ENCODE data around the gene LRRC45. TPM values are rescaled to one million over a fixed set of nuclear protein-coding genes. Genes with fewer than 3 reads are reported as not detected.
A peak's percentile ranks its signal among the peaks of the same experiment; 100 is the strongest.

Gene LRRC45
- total and polyA plus RNA-seq, 4 donors: 3.1 to 20.1 (median 7.1) TPM

DNA sequence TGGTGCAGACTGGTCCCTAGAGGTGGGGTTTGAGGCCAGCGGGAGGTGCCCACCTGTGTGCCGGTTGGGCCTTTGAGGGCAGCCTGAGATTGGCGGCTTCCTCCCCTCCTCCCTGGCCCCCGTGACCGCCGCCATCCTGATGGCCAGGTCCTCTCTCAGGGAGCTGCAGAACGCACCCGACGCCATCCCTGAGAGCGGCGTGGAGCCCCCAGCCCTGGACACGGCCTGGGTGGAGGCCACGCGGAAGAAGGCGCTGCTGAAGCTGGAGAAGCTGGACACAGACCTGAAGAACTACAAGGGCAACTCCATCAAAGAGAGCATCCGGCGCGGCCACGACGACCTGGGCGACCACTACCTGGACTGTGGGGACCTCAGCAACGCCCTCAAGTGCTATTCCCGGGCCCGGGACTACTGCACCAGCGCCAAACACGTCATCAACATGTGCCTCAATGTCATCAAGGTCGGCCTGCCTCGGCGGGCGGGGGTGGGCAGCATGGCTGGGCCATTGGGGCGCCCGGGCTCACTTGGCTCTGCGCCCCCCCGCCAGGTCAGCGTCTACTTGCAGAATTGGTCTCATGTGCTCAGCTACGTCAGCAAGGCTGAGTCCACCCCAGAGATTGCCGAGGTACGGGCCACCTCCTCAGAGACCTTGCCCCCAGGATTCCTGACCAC lies 31.4 kb downstream of the LRRC45 start:
- H3K27ac ChIP-seq (ENCODE audit: low read depth in 1 of 2, low read length in 2 of 2): no peak overlapping the region
- intact Hi-C loops (cut with DNase I): no loop called here
- ATAC-seq (ENCODE audit: low FRiP score): no peak
- H3K36me3 ChIP-seq (ENCODE audit: control insufficient read depth in 1 of 2, insufficient read depth in 2 of 2, low read length in 1 of 2): peaks cover 0 to 2% of the 10 kb centered on the region in 2 donors
- DNase-seq: peak in 1 of 2 donors; percentile 44
- no peaks in the 10 kb centered on the region for H3K27me3 ChIP-seq (ENCODE audit: control insufficient read depth in 1 of 2, insufficient read depth in 2 of 2, low read length in 1 of 2)
- H3K4me3 ChIP-seq (ENCODE audit: low read length in 2 of 2): no peak overlapping the region
- WGBS, 2 donors: 89 to 91% methylated on average over 35 to 38 of the region's 38 CpGs
- H3K9me3 ChIP-seq (ENCODE audit: control insufficient read depth, low read length): no peaks in the 10 kb centered on the region
- no peaks in the 10 kb centered on the region for H3K4me1 ChIP-seq (ENCODE audit: control insufficient read depth in 1 of 2, insufficient read depth in 2 of 2, low read length in 2 of 2)

DNA sequence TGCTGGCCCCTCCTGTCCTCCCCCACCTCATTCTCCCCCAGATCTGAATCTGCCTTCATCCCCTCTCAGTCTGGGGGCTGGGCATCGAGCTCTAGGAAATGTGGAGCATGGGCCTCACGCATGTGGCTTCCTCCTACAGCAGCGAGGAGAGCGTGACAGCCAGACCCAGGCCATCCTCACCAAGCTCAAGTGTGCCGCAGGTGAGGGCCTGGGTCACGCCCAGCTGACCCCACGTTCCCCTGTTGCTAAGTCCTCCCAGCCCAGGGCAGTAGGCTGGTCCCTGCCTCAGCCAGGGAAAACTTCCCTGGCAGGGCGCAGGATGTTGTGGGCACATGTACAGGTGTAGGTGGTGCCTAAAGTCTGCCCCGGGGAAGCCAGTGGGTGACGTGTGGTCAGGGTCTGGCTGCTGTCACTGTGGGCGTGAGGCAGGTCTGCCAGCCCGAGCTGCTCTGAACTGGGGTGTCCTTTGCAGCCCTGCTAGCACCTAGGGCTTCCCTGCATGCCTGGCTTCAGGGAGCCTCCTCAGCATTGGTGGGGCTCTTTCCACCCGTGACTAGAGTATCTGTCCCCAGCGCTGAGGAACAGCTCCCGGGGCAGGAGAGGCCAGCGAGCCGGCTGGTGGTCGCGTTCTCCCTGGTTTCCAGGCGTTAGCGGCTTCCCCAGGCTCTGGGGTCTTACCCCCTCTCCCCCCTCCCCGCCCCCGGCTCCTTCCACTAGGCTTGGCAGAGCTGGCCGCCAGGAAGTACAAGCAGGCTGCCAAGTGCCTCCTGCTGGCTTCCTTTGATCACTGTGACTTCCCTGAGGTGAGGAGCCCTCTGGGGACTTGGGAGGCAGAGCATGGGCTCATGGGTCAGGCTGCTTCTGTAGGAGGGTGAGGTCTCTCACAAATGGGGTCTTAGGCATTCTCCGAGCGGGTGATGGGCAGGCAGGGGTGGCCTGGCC lies 32.2 kb downstream of the LRRC45 start:
- Histone ChIP-seq H3K4me3 (ENCODE audit: low read length in 2 of 2) (no peak overlapping the region), H3K27me3 (ENCODE audit: control insufficient read depth in 1 of 2, insufficient read depth in 2 of 2, low read length in 1 of 2) (no peaks in the 10 kb centered on the region), H3K36me3 (ENCODE audit: control insufficient read depth in 1 of 2, insufficient read depth in 2 of 2, low read length in 1 of 2) (peaks cover 0 to 4% of the 10 kb centered on the region in 2 donors), H3K4me1 (ENCODE audit: control insufficient read depth in 1 of 2, insufficient read depth in 2 of 2, low read length in 2 of 2) (no peaks in the 10 kb centered on the region), H3K27ac (ENCODE audit: low read depth in 1 of 2, low read length in 2 of 2) (no peak overlapping the region), H3K9me3 (ENCODE audit: control insufficient read depth, low read length) (no peaks in the 10 kb centered on the region)
- ATAC-seq (ENCODE audit: low FRiP score) (no peak), DNase-seq (no peak)
- intact Hi-C loops (cut with DNase I): no loop called here
- 79 to 81% methylated on average over 26 of the region's 26 CpGs for whole genome bisulfite sequencing, 2 donors

DNA sequence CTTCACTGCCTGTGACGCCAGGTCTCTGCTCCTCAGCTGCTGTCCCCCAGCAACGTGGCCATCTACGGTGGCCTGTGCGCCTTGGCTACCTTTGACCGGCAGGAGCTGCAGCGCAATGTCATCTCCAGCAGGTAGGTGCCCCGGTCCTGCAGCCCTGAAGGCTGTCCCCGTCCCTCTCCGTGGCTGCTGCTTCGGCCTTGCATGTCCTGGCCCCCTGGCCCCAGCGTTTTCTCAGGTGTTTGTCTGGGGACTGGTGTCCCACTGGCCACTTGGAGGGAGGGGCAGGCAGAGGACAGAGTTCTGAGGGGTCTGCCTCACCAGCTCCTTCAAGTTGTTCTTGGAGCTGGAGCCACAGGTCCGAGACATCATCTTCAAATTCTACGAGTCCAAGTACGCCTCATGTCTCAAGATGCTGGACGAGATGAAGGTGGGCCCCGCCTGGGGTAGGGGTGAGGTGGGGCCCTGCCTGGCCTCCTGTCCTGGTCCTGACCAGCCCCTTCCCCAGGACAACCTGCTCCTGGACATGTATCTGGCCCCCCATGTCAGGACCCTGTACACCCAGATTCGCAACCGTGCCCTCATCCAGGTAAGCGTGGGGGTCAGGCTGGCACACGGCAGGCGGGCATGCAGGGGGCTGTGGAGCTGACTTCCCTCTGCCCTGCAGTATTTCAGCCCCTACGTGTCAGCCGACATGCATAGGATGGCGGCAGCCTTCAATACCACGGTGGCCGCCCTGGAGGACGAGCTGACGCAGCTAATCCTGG lies 33.0 kb downstream of the LRRC45 start:
- WGBS, 2 donors: 86 to 87% methylated on average over 28 of the region's 28 CpGs
- Histone ChIP-seq H3K27me3 (ENCODE audit: control insufficient read depth in 1 of 2, insufficient read depth in 2 of 2, low read length in 1 of 2) (no peaks in the 10 kb centered on the region), H3K4me3 (ENCODE audit: low read length in 2 of 2) (no peak overlapping the region), H3K4me1 (ENCODE audit: control insufficient read depth in 1 of 2, insufficient read depth in 2 of 2, low read length in 2 of 2) (no peaks in the 10 kb centered on the region), H3K9me3 (ENCODE audit: control insufficient read depth, low read length) (no peaks in the 10 kb centered on the region), H3K27ac (ENCODE audit: low read depth in 1 of 2, low read length in 2 of 2) (no peak overlapping the region), H3K36me3 (ENCODE audit: control insufficient read depth in 1 of 2, insufficient read depth in 2 of 2, low read length in 1 of 2) (peaks cover 0 to 7% of the 10 kb centered on the region in 2 donors)
- DNase-seq: no peak
- ATAC-seq (ENCODE audit: low FRiP score): no peak
- intact Hi-C loops (cut with DNase I): no loop called here

DNA sequence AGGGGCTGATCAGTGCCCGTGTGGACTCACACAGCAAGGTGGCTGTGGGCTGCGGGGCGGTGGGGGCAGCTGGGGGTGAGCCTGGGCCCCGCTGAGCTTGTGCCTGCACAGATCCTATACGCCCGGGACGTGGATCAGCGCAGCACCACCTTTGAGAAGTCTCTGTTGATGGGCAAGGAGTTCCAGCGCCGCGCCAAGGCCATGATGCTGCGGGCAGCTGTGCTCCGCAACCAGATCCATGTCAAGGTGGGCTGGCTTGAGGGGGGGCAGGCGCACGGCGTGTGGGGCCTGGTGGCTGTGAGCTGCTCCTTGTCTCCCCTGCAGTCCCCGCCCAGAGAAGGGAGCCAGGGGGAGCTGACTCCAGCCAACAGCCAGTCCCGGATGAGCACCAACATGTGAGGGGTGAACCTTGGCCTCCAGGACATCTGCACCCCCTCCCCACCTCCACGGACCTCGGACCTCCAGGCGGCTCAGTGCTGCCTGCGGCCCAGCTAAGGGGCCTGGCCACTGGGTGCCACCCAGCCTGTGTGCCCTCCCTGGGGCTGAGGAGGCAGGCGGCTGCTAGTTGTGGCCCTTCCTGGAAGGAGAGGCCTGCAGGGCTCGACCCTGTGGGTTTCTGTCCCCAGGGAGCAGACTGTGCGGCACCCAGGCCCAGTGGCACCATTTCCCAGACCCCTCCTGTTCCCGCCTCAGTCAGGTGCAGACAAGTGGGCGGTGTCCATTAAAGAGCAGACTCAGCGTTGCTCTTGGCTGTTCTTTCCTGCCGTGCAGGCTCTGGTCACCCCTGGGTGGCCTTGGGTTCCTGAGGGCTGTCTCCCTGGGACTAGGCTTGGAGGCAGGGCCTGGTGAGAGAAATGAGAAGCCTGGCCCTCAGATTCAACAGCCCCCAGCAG lies 33.9 kb downstream of the LRRC45 start:
- Histone ChIP-seq H3K36me3 (ENCODE audit: control insufficient read depth in 1 of 2, insufficient read depth in 2 of 2, low read length in 1 of 2) (peaks cover 0 to 8% of the 10 kb centered on the region in 2 donors), H3K27ac (ENCODE audit: low read depth in 1 of 2, low read length in 2 of 2) (no peak overlapping the region), H3K4me1 (ENCODE audit: control insufficient read depth in 1 of 2, insufficient read depth in 2 of 2, low read length in 2 of 2) (no peaks in the 10 kb centered on the region), H3K27me3 (ENCODE audit: control insufficient read depth in 1 of 2, insufficient read depth in 2 of 2, low read length in 1 of 2) (no peaks in the 10 kb centered on the region), H3K4me3 (ENCODE audit: low read length in 2 of 2) (no peak overlapping the region), H3K9me3 (ENCODE audit: control insufficient read depth, low read length) (no peaks in the 10 kb centered on the region)
- 76 to 78% methylated on average over 26 to 29 of the region's 29 CpGs for WGBS, 2 donors
- ATAC-seq (ENCODE audit: low FRiP score) (no peak), DNase-seq (no peak)
- intact Hi-C loops (cut with DNase I): no loop called here

DNA sequence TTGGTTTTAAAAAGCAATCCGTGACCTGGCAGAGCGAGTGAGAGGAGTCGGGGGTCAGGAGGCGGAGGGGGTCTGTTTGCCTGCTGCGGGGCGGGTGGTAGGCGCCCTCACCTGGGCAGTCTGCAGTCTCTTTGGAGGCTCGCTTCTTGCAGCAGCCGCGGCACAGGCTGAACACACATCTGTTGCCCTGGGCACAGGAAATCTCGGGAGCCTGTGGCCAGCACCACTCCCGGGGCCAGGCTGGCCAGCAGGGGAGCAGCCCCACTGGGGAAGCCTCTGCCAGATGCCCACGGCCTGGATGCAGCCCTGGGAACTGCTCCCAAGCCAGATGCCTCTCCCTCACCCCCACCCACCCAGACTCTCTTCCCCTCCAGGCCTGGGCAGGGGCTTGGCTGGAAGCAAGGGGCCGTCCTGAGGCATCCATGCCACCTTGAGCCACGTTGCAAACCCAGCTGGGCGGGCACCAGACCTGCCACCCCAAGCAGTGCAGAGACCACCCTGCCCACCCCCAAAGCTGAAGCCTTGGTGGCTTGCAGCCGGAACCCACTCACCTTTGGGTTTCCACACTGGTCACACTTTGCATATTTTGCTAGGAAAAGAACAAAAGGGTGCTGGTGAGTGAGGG lies 35.2 kb downstream of the LRRC45 start:
- Histone ChIP-seq H3K4me1 (ENCODE audit: control insufficient read depth in 1 of 2, insufficient read depth in 2 of 2, low read length in 2 of 2) (no peaks in the 10 kb centered on the region), H3K4me3 (ENCODE audit: low read length in 2 of 2) (no peak overlapping the region), H3K27ac (ENCODE audit: low read depth in 1 of 2, low read length in 2 of 2) (no peak overlapping the region), H3K36me3 (ENCODE audit: control insufficient read depth in 1 of 2, insufficient read depth in 2 of 2, low read length in 1 of 2) (peaks cover 0 to 8% of the 10 kb centered on the region in 2 donors), H3K27me3 (ENCODE audit: control insufficient read depth in 1 of 2, insufficient read depth in 2 of 2, low read length in 1 of 2) (no peaks in the 10 kb centered on the region), H3K9me3 (ENCODE audit: control insufficient read depth, low read length) (no peaks in the 10 kb centered on the region)
- ATAC-seq (ENCODE audit: low FRiP score) (no peak), DNase-seq (no peak)
- intact Hi-C loops (cut with DNase I): no loop called here
- 68 to 74% methylated on average over 16 to 17 of the region's 17 CpGs for WGBS, 2 donors

DNA sequence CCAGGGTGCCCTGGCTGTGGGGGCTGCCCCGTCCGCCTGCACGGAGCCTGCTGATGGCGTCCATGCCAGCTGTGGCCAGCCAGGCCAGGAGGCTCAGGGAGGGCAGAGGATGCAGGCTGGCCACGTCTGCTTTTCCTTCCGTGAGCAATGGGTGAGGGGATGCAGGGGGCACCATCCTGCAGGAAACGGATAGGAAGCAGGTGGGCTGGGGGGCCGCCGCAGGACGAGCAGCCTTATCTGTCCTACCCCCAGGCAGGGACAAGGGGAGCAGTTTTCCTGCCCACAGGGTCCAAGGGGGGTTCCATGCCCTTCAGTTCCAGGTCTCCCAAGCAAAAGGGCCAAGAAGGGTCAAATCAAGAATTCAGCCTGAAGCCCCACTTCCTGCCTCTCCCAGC lies 35.7 kb downstream of the LRRC45 start:
- H3K36me3 ChIP-seq (ENCODE audit: control insufficient read depth in 1 of 2, insufficient read depth in 2 of 2, low read length in 1 of 2): peaks cover 0 to 8% of the 10 kb centered on the region in 2 donors
- DNase-seq (no peak), ATAC-seq (ENCODE audit: low FRiP score) (no peak)
- intact Hi-C loops (cut with DNase I): no loop called here
- no peaks in the 10 kb centered on the region for H3K9me3 ChIP-seq (ENCODE audit: control insufficient read depth, low read length)
- H3K4me3 ChIP-seq (ENCODE audit: low read length in 2 of 2): no peak overlapping the region
- no peak overlapping the region for H3K27ac ChIP-seq (ENCODE audit: low read depth in 1 of 2, low read length in 2 of 2)
- no peaks in the 10 kb centered on the region for H3K27me3 ChIP-seq (ENCODE audit: control insufficient read depth in 1 of 2, insufficient read depth in 2 of 2, low read length in 1 of 2)
- 68 to 69% methylated on average over 10 of the region's 10 CpGs for WGBS, 2 donors
- H3K4me1 ChIP-seq (ENCODE audit: control insufficient read depth in 1 of 2, insufficient read depth in 2 of 2, low read length in 2 of 2): no peaks in the 10 kb centered on the region

DNA sequence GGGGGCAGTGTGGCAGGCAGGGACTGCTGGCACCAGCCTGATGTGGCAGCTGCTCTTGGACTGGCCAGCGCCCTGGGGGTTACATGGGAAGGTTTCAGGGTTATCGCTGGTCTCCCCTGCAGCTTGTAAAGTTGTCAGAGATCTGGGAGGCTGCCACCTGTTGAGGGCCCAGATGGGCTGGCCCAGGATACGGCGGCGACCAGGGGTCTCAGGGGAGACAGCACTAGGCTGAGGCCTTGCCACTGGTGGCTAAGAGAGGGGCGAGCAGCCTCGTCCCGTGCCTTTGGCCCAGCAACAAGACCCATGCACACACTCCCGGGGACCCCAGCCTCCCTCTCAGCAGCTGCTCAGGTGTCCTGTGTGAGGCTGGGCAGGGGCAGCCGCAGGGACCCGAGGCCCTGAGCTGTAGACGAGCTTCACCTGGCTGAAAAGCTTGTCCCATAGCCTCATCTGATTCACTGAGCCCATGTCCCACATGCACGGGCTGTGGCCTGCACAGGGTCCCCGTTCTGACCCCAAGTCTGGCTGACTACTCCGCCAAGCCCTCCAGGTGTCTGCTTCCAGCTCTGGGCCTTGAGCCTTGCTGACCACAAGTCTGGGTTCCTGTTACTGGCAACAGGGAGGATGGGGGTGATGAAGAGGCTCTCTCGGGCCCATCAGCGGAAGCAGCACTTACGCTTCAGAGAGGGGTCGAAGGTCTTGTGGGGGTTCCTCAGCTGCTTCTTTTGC lies 36.3 kb downstream of the LRRC45 start:
- H3K9me3 ChIP-seq (ENCODE audit: control insufficient read depth, low read length): no peaks in the 10 kb centered on the region
- H3K4me3 ChIP-seq (ENCODE audit: low read length in 2 of 2): no peak overlapping the region
- H3K27ac ChIP-seq (ENCODE audit: low read depth in 1 of 2, low read length in 2 of 2): no peak overlapping the region
- H3K4me1 ChIP-seq (ENCODE audit: control insufficient read depth in 1 of 2, insufficient read depth in 2 of 2, low read length in 2 of 2): no peaks in the 10 kb centered on the region
- WGBS, 2 donors: 69 to 72% methylated on average over 19 of the region's 19 CpGs
- intact Hi-C loops (cut with DNase I): no loop called here
- ATAC-seq (ENCODE audit: low FRiP score): no peak
- H3K36me3 ChIP-seq (ENCODE audit: control insufficient read depth in 1 of 2, insufficient read depth in 2 of 2, low read length in 1 of 2): peaks cover 0 to 8% of the 10 kb centered on the region in 2 donors
- no peak for DNase-seq
- H3K27me3 ChIP-seq (ENCODE audit: control insufficient read depth in 1 of 2, insufficient read depth in 2 of 2, low read length in 1 of 2): no peaks in the 10 kb centered on the region
